ENCODE results near the gene VSTM1. TPM values are rescaled to one million over a fixed set of nuclear protein-coding genes. Genes with fewer than 3 reads are reported as not detected.
A peak's percentile ranks its signal among the peaks of the same experiment; 100 is the strongest.
"Not testable (repeated sequence)": the region's sequence is repeated elsewhere in the genome, so short reads cannot be mapped to it uniquely, and the experiment has no call there.

VSTM1 gene
- total RNA-seq, 4 donors from 2014 or later = not detected

DNA sequence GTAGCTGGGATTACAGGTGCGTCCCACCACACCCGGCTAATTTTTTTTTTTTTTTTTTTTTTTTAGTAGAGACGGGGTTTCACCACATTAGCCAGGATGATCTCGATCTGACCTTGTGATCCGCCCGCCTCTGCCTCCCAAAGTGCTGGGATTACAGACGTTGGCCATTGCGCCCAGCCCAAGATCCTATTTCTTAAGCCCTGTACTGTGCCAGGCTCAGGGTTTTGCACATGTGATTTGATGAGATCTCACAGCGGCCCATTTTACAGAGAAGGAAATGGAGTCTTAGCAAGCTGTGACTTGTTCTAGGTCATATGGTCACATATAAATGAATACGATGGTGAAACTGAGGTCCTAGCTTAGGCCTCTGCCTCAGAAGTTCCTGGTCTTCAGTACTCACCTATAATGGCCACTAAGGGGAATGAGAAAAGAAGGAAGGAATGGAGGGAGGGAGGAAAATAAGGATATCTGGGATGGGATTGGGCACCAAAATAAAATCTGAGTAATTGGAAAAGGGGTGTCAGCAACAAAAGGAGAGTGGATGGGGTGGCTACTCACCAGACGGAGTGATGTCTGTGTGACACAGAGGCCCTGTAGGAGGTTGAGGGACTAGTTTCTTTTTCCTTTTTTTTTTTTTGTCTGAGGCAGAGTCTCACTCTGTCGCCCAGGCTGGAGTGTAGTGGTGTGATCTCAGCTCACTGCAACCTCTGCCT lies 35.6 kb upstream of the VSTM1 start:
- DNase-seq (ENCODE audit: low spot score in 2 of 2) = no peak

DNA sequence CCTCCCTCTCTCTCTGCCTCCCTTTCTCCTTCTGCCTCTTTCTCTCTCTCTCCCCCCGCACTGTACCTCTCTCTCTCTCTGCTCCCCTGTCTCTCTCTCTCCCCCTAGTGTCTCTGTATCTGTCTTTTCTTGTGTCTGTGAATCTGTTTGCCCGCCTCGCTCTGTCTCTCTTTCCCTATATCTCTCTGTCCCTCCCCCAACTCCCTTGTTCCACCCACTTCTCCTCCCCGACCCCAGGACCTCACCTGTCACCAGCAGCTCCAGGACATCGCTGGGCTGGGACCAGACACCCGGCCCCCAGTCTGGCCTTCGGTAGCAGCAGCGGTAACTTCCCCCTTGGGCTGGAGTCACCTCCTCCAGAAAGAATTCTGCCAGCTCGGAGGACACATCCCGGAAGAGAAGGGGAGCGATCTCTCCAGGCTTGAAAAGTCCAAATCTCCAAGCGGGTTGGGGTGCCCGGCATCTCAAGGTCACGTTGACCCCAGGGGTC lies 33.0 kb upstream of the VSTM1 start:
- Histone ChIP-seq H3K4me3 (peak overlapping the region; percentile 53), H3K36me3 (no peaks in the 10 kb centered on the region), H3K27ac (peak overlapping the region; percentile 42), H3K9me3 (no peaks in the 10 kb centered on the region), H3K4me1 (peaks cover 19% of the 10 kb centered on the region), H3K27me3 (no peaks in the 10 kb centered on the region)
- TF ChIP-seq, protein P1, sequence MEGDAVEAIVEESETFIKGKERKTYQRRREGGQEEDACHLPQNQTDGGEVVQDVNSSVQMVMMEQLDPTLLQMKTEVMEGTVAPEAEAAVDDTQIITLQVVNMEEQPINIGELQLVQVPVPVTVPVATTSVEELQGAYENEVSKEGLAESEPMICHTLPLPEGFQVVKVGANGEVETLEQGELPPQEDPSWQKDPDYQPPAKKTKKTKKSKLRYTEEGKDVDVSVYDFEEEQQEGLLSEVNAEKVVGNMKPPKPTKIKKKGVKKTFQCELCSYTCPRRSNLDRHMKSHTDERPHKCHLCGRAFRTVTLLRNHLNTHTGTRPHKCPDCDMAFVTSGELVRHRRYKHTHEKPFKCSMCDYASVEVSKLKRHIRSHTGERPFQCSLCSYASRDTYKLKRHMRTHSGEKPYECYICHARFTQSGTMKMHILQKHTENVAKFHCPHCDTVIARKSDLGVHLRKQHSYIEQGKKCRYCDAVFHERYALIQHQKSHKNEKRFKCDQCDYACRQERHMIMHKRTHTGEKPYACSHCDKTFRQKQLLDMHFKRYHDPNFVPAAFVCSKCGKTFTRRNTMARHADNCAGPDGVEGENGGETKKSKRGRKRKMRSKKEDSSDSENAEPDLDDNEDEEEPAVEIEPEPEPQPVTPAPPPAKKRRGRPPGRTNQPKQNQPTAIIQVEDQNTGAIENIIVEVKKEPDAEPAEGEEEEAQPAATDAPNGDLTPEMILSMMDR (IDR thresholded peaks at IDR 0.05) = peak in 1 of 2 donors; percentile 17
- TF ChIP-seq POLR2AphosphoS5 (IDR thresholded peaks at IDR 0.05) = no peak
- TF ChIP-seq EP300 (IDR thresholded peaks at IDR 0.05) = no peak
- no peak for TF ChIP-seq POLR2A (IDR thresholded peaks at IDR 0.05)
- no peak for DNase-seq (ENCODE audit: low spot score in 2 of 2)
- WGBS = 8% methylated on average over 13 of the region's 14 CpGs

More for the DNA sequence above, 35.6 kb upstream of the VSTM1 start:
- Histone ChIP-seq H3K36me3 (no peaks in the 10 kb centered on the region), H3K9me3 (no peaks in the 10 kb centered on the region), H3K27me3 (no peaks in the 10 kb centered on the region), H3K27ac (no peak overlapping the region), H3K4me3 (no peak overlapping the region), H3K4me1 (peaks cover 33% of the 10 kb centered on the region)
- WGBS = 81% methylated on average over 12 of the region's 12 CpGs
- TF ChIP-seq, protein P1 (IDR thresholded peaks at IDR 0.05) = no peak
- no peak for TF ChIP-seq EP300 (IDR thresholded peaks at IDR 0.05)
- TF ChIP-seq POLR2AphosphoS5 (IDR thresholded peaks at IDR 0.05) = no peak
- no peak for TF ChIP-seq POLR2A (IDR thresholded peaks at IDR 0.05)

DNA sequence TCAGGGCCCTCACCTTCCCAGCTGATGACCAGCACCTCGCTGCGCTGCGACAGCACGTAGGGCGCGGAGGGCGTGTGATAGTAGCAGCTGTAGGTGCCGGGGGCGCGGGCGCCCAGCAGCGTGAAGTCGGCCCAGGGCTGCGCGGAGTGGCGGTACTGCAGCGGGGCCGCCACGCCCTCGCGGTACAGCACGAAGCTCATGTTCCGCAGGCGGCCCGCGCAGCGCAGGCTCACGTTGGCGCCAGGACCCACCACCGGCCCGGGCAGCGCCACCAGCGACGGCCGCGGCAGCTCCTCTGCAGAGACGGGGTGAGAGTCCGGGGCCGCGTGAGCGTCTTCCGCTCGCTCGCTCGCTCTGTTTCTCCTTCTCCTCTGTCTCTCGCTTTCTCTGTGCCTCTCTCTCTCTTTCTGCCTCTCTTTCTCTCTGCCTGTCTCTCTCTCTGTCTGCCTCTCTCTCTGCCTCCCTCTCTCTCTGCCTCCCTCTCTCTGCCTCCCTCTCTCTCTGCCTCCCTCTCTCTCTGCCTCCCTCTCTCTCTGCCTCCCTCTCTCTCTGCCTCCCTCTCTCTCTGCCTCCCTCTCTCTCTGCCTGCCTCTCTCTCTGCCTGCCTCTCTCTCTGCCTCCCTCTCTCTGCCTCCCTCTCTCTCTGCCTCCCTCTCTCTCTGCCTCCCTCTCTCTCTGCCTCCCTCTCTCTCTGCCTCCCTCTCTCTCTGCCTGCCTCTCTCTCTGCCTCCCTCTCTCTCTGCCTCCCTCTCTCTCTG lies 32.3 kb upstream of the VSTM1 start:
- H3K4me1 ChIP-seq = peaks cover 19% of the 10 kb centered on the region
- 0% methylated on average over 24 of the region's 46 CpGs for WGBS
- H3K27ac ChIP-seq = peak overlapping the region; percentile 45
- H3K9me3 ChIP-seq; H3K36me3 ChIP-seq; DNase-seq (ENCODE audit: low spot score in 2 of 2); H3K27me3 ChIP-seq: not testable (repeated sequence)
- TF ChIP-seq POLR2A (IDR thresholded peaks at IDR 0.05) = peak in 1 of 2 donors; percentile 14
- peak overlapping the region; percentile 53 for H3K4me3 ChIP-seq

DNA sequence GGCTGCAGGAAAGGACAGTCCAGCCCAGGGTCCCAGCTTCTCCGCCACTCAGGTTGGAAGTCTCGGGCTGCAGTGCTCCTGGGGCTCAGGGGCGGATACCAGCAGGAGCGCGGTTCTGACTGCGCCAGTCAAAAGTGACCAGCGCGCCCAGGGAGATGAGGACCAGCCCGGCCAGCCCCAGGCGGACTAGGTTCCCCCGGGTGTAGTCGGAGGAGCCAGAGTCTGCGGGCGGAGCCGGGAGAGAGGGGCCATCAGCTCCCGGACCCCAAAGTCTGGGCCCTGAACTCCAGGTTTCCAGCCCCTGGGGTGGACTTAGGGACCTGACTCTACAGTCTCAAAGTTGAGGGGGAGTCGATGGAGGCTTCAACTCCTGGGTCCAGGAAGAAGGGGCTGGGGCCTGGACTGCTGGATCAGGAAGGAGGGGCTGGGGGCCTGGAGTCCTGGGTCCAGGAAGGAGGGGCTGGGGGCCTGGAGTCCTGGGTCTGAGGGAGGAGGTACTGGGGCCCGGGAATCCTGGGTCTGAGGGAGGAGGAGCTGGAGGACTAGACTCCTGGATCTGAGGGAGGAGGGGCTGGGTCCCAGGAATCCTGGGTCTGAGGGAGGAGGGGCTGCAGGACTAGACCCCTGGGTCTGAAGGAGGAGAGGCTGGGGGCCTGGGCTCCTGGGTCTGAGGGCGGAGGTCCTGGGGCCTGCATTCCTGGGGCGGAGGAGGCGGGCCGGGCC lies 31.6 kb upstream of the VSTM1 start:
- peak overlapping the region; percentile 53 for H3K4me3 ChIP-seq
- peaks cover under 1% of the 10 kb centered on the region for H3K27me3 ChIP-seq
- no peak overlapping the region for H3K27ac ChIP-seq
- TF ChIP-seq POLR2A (IDR thresholded peaks at IDR 0.05) = no peak
- TF ChIP-seq, protein P1 (IDR thresholded peaks at IDR 0.05) = no peak
- no peak for TF ChIP-seq EP300 (IDR thresholded peaks at IDR 0.05)
- no peak for TF ChIP-seq POLR2AphosphoS5 (IDR thresholded peaks at IDR 0.05)
- no peak for DNase-seq (ENCODE audit: low spot score in 2 of 2)
- no peaks in the 10 kb centered on the region for H3K36me3 ChIP-seq
- H3K9me3 ChIP-seq = no peaks in the 10 kb centered on the region
- WGBS = 86% methylated on average over 14 of the region's 22 CpGs
- H3K4me1 ChIP-seq = peaks cover 19% of the 10 kb centered on the region

DNA sequence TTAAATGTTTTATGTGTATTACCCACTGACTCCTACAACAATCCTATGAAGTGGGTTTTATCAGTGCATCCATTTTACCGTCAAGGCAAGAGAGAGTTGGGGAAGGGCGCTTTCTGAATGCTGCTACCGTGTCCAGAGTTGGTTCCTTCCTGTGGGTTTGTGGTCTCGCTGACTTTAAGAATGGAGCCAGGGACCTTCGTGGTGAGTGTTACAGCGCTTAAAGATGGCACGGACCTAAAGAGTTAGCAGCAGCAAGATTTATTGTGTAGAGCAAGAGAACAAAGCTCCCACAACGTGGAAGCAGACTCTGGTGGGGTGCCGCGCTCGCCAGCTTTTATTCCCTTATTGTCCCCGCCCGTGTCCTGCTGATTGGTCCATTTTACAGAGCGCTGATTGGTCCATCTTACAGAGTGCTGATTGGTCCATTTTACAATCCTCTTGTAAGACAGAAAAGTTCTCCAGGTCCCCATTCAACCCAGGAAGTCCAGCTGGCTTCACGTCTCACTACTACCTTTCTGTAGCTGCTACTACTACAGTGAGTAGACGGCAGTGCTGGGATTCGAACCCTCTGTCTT lies 30.8 kb upstream of the VSTM1 start:
- Histone ChIP-seq H3K36me3 (no peaks in the 10 kb centered on the region), H3K27ac (no peak overlapping the region), H3K27me3 (peaks cover 4% of the 10 kb centered on the region), H3K4me3 (no peak overlapping the region), H3K9me3 (no peaks in the 10 kb centered on the region), H3K4me1 (peaks cover 19% of the 10 kb centered on the region)
- WGBS = 86% methylated on average over 17 of the region's 17 CpGs
- no peak for DNase-seq (ENCODE audit: low spot score in 2 of 2)
- no peak for TF ChIP-seq EP300 (IDR thresholded peaks at IDR 0.05)
- TF ChIP-seq, protein P1 (IDR thresholded peaks at IDR 0.05) = no peak
- no peak for TF ChIP-seq POLR2A (IDR thresholded peaks at IDR 0.05)
- TF ChIP-seq POLR2AphosphoS5 (IDR thresholded peaks at IDR 0.05) = no peak
